Uterus (tissue), 4 donors: ENCODE measurements around the gene OR14J1. TPM values are rescaled to one million over a fixed set of nuclear protein-coding genes. Genes with fewer than 3 reads are reported as not detected.

Experiments used
- total RNA-seq, 4 donors: library from RNA; depleted of rRNA in 3 of 4; stranded (reverse); fragments of >200 nt in 3 of 4; gene quantifications; one replicate each; pipeline versions ENCODE4 v1.1.0 to v1.2.4, GENCODE V29; 2014 to 2023
- donor health status: DM: yes; HTN: yes; CAD: no.

The OR14J1 gene
- total RNA-seq, 4 donors from 2014 or later: not detected

Other genes with a start within 250 kb of the OR14J1 start
- not detected for gene OR2B3, start 214.4 kb upstream of the OR14J1 start, total RNA-seq
- gene OR2J1, start 202.2 kb upstream of the OR14J1 start, total RNA-seq: not detected
- gene OR2J3, start 193.6 kb upstream of the OR14J1 start, total RNA-seq: not detected
- gene OR2J2, start 130.8 kb upstream of the OR14J1 start, total RNA-seq: 10 to 100 TPM in 1 of 4 donors, not detected in 3; 11.8 TPM
- gene OR5V1, start 67.2 kb downstream of the OR14J1 start, total RNA-seq: not detected
- gene OR12D3, start 73.6 kb downstream of the OR14J1 start, total RNA-seq: not detected
- not detected for gene OR12D2, start 93.9 kb downstream of the OR14J1 start, total RNA-seq
- gene OR12D1, start 113.2 kb downstream of the OR14J1 start, total RNA-seq: not detected
- not detected for gene OR10C1, start 137.6 kb downstream of the OR14J1 start, total RNA-seq
- gene OR11A1, start 155.4 kb downstream of the OR14J1 start, total RNA-seq: not detected
- not detected for gene OR2H1, start 155.5 kb downstream of the OR14J1 start, total RNA-seq
- gene MAS1L, start 186.3 kb downstream of the OR14J1 start, total RNA-seq: under 1 TPM in 2 of 4 donors, not detected in 2; 0.37 to 0.48 TPM